CD1c-positive myeloid dendritic cell (primary cell): ENCODE measurements around the gene MTG1.

Experiments
- DNase-seq: peaks from one replicate; pipeline ENCODE4 v3.0.0-alpha.2; 2016; ENCODE audit errors: extremely low spot score

Gene MTG1

GRCh38 chr10:133452453-133452852 lies 58.5 kb downstream of the MTG1 start:
- DNase-seq, result no peak

GRCh38 chr10:133453516-133454203 lies 59.7 kb downstream of the MTG1 start, which contains the start of gene SCART1:
TSS of gene SCART1 (plus strand) at chr10:133453945. CDS start at chr10:133453998, 53 bp downstream.
- DNase-seq, result no peak

GRCh38 chr10:133454204-133454893 lies 60.4 kb downstream of the MTG1 start:
- no peak for DNase-seq

GRCh38 chr10:133455196-133455595 lies 61.2 kb downstream of the MTG1 start:
- no peak for DNase-seq

GRCh38 chr10:133455611-133456031 lies 61.7 kb downstream of the MTG1 start:
- no peak for DNase-seq

- no peak for DNase-seq
Observed at GRCh38 chr10:133456041-133456951, 62.3 kb downstream of the MTG1 start.

GRCh38 chr10:133457100-133457841 lies 63.3 kb downstream of the MTG1 start:
- no peak for DNase-seq

- no peak for DNase-seq
Observed at GRCh38 chr10:133458021-133458709, 64.2 kb downstream of the MTG1 start.

GRCh38 chr10:133458710-133459453 lies 64.9 kb downstream of the MTG1 start:
- DNase-seq, result no peak

GRCh38 chr10:133459454-133460207 lies 65.7 kb downstream of the MTG1 start:
- DNase-seq, result no peak

GRCh38 chr10:133460208-133460769 lies 66.3 kb downstream of the MTG1 start:
- no peak for DNase-seq

GRCh38 chr10:133461027-133461426 lies 67.1 kb downstream of the MTG1 start:
- no peak for DNase-seq

GRCh38 chr10:133461841-133462240 lies 67.9 kb downstream of the MTG1 start:
- DNase-seq, result no peak

GRCh38 chr10:133462512-133463305 lies 68.8 kb downstream of the MTG1 start:
- no peak for DNase-seq

- no peak for DNase-seq
Observed at GRCh38 chr10:133464582-133465031, 70.7 kb downstream of the MTG1 start.

- no peak for DNase-seq
Observed at GRCh38 chr10:133465191-133465949, 71.4 kb downstream of the MTG1 start.

- no peak for DNase-seq
Observed at GRCh38 chr10:133465950-133466474, 72.1 kb downstream of the MTG1 start.
